A673 (cell line): ENCODE measurements around the gene IGLON5. TPM values are rescaled to one million over a fixed set of nuclear protein-coding genes. Genes with fewer than 3 reads are reported as not detected.

ENCODE experiments used
- BruUV-seq: library from RNA; stranded (reverse); fragments of 400-500 nt; replicated peaks from 2 replicates; lab custom pipeline; 2021; lab: Mats Ljungman, UMichigan
- CTCF ChIA-PET: fragments of 300-600 bp; sonication (Branson Sonifier 250); formaldehyde crosslinking; loops from one replicate; lab custom pipeline; 2022; ENCODE audit warnings: antibody characterized with exemption; lab: Charles Lee
- POLR2A ChIA-PET: fragments of 300-600 bp; sonication (Branson Sonifier 250); formaldehyde crosslinking; loops from one replicate; lab custom pipeline; 2022; ENCODE audit warnings: antibody characterized with exemption; ENCODE audit not compliant: low non-redundant PET; lab: Charles Lee
- DNase-seq: peaks from one replicate; pipeline ENCODE4 v3.0.0-alpha.2; 2015; ENCODE audit warnings: low spot score
- H3K27ac ChIP-seq: fragments of 200-600 bp; sonication (generic); 2 replicates; pipeline ENCODE4 v1.5.1; 2016; ENCODE audit warnings: mixed run types, low read depth, mild to moderate bottlenecking, mixed read lengths, antibody characterized with exemption, low read length; ENCODE audit not compliant: poor library complexity, severe bottlenecking
- H3K27me3 ChIP-seq: fragments of 200-600 bp; sonication (generic); replicated peaks from 2 replicates; pipeline ENCODE4 v1.6.1; 2017; ENCODE audit warnings: mixed run types, low read depth, mild to moderate bottlenecking, mixed read lengths, antibody characterized with exemption, low read length; ENCODE audit not compliant: insufficient read depth, poor library complexity
- H3K36me3 ChIP-seq: fragments of 200-600 bp; sonication (generic); 2 replicates; pipeline ENCODE4 v1.6.1; 2016; ENCODE audit warnings: mixed run types, mild to moderate bottlenecking, mixed read lengths, antibody characterized with exemption, low read length; ENCODE audit not compliant: insufficient read depth, poor library complexity, severe bottlenecking
- H3K4me1 ChIP-seq: fragments of 200-600 bp; sonication (generic); 2 replicates; pipeline ENCODE4 v1.6.1; 2017; ENCODE audit warnings: mixed run types, mild to moderate bottlenecking, mixed read lengths, antibody characterized with exemption, low read length; ENCODE audit not compliant: insufficient read depth, poor library complexity, severe bottlenecking
- H3K4me3 ChIP-seq: fragments of 200-600 bp; sonication (generic); 2 replicates; pipeline ENCODE4 v1.5.1; 2016; ENCODE audit warnings: low read depth, mixed run types, mild to moderate bottlenecking, mixed read lengths, low read length; ENCODE audit not compliant: poor library complexity, severe bottlenecking
- H3K9me3 ChIP-seq: fragments of 200-600 bp; sonication (generic); 2 replicates; pipeline ENCODE4 v1.6.1; 2016; ENCODE audit warnings: mixed run types, low read depth, mild to moderate bottlenecking, mixed read lengths, antibody characterized with exemption, low read length; ENCODE audit not compliant: poor library complexity, severe bottlenecking
- EZH2 ChIP-seq: fragments of 200-600 bp; sonication (generic); IDR thresholded peaks from 2 replicates; pipeline ENCODE4 v1.6.1; 2017; ENCODE audit warnings: borderline replicate concordance, low read depth, mild to moderate bottlenecking, mixed read lengths, antibody characterized with exemption, low read length; ENCODE audit not compliant: poor library complexity, severe bottlenecking
- intact Hi-C: fragments of 100-400 bp; cut with micrococcal nuclease; formaldehyde crosslinking; loops from one replicate; pipeline ENCODE4 v1.10.0; 2022; ENCODE audit not compliant: unreplicated experiment
- total RNA-seq: library from RNA; stranded (reverse); gene quantifications from 2 replicates; pipeline ENCODE4 v1.2.3, GENCODE V29; 2021
- TF ChIP-seq, protein P1 (sequence below): fragments of 300-800, 200-600 bp; sonication (generic); conservative IDR thresholded peaks from 2 replicates; pipeline ENCODE4 v1.5.1; 2017; ENCODE audit warnings: low read depth, mild to moderate bottlenecking, antibody characterized with exemption, low read length, moderate library complexity, mixed read lengths

IGLON5 gene
- total RNA-seq, 1 experiment from 2014 or later: 0.39 TPM

DNA sequence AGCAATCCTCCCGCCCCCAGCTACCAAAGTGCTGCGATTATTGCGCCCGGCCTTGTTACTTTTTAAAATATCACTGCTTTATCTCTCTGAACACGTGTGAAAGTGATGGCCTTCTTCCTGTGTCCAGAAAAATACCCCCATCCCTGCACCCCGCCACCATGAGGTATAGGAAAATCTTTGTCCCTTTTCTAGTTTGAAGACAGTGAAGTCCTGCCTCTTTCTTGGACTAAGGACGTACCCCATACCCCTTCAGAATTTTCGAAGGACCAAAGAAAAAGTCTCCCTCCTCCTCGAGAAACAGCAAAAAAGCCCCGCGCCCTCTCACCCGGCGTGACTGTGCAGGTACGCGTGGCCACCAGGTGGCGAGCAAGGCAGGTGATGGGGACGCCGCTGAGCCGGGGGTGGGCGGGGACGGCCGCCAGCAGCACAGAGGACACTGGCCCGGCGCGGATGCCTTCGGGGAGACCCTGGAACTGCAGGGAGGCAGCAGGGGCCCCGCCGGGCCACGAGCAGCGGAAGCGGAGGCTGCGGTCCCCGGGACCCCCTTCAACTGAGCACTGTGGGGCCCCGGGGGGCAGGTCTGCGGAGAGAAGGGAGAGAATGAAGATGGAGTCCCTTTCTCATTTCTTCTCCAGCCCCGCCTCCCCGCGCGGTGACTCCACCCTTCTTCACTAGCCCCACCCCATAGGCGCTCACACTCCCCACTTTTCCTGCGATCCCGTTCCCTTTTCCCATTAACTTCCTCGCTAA is 27.3 kb downstream of the IGLON5 start:
- H3K4me3 ChIP-seq: peak overlapping the region; percentile 61
- no peaks in the 10 kb centered on the region for H3K9me3 ChIP-seq
- ChIA-PET POLR2A (no interaction called here), CTCF (interaction anchor here (1.1 to 1.2 kb wide), 2 partner anchors 29 to 55 kb away, joined by 3 to 6 read pairs; no protein-coding TSS in a partner anchor)
- H3K36me3 ChIP-seq: no peaks in the 10 kb centered on the region
- BruUV-seq: no TSS peak
- peaks cover 8% of the 10 kb centered on the region for H3K4me1 ChIP-seq
- H3K27ac ChIP-seq: peak overlapping the region; percentile 24
- no peak for TF ChIP-seq EZH2
- TF ChIP-seq, protein P1, sequence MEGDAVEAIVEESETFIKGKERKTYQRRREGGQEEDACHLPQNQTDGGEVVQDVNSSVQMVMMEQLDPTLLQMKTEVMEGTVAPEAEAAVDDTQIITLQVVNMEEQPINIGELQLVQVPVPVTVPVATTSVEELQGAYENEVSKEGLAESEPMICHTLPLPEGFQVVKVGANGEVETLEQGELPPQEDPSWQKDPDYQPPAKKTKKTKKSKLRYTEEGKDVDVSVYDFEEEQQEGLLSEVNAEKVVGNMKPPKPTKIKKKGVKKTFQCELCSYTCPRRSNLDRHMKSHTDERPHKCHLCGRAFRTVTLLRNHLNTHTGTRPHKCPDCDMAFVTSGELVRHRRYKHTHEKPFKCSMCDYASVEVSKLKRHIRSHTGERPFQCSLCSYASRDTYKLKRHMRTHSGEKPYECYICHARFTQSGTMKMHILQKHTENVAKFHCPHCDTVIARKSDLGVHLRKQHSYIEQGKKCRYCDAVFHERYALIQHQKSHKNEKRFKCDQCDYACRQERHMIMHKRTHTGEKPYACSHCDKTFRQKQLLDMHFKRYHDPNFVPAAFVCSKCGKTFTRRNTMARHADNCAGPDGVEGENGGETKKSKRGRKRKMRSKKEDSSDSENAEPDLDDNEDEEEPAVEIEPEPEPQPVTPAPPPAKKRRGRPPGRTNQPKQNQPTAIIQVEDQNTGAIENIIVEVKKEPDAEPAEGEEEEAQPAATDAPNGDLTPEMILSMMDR: peak; percentile 89
- peak; percentile 86 for DNase-seq
- intact Hi-C loops: loop anchor here (2.0 to 10.0 kb wide), 3 partner anchors 28 to 326 kb away; partner anchors contain the start of gene ETFB
- H3K27me3 ChIP-seq: no peaks in the 10 kb centered on the region

DNA sequence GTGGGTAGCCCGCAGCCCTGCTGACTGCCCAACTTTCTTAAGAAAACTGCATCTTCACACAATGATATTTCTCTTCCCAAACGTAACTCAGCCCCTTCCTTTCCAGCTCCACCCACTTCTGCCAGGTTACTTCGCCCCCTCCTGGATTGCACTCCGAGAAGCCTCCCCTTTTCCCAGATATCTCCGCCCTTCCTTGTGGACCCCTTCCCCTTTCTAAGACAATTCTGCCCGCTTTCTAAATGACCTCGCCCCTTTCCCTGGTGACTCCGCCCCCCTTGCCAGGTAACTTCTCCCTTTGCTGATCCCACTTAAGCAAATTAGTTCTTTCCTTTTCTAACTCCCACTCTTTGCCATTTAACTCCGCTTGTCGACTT is 27.9 kb downstream of the IGLON5 start:
- ChIA-PET POLR2A (interaction anchor here (0.5 to 0.6 kb wide), 2 partner anchors 28 to 547 kb away, joined by 6 to 17 read pairs; no protein-coding TSS in a partner anchor), CTCF (interaction anchor here (0.6 to 1.4 kb wide), 4 partner anchors 12 to 322 kb away, joined by 3 to 6 read pairs (median 4); no protein-coding TSS in a partner anchor)
- Histone ChIP-seq H3K4me3 (peak overlapping the region; percentile 61), H3K4me1 (peaks cover 8% of the 10 kb centered on the region), H3K27me3 (no peaks in the 10 kb centered on the region), H3K36me3 (no peaks in the 10 kb centered on the region), H3K27ac (no peak overlapping the region), H3K9me3 (no peaks in the 10 kb centered on the region)
- TF ChIP-seq EZH2: no peak
- TF ChIP-seq, protein P1: no peak
- BruUV-seq: no TSS peak
- intact Hi-C loops: loop anchor here (2.0 to 10.0 kb wide), 3 partner anchors 28 to 326 kb away; partner anchors contain the start of gene ETFB
- no peak for DNase-seq

DNA sequence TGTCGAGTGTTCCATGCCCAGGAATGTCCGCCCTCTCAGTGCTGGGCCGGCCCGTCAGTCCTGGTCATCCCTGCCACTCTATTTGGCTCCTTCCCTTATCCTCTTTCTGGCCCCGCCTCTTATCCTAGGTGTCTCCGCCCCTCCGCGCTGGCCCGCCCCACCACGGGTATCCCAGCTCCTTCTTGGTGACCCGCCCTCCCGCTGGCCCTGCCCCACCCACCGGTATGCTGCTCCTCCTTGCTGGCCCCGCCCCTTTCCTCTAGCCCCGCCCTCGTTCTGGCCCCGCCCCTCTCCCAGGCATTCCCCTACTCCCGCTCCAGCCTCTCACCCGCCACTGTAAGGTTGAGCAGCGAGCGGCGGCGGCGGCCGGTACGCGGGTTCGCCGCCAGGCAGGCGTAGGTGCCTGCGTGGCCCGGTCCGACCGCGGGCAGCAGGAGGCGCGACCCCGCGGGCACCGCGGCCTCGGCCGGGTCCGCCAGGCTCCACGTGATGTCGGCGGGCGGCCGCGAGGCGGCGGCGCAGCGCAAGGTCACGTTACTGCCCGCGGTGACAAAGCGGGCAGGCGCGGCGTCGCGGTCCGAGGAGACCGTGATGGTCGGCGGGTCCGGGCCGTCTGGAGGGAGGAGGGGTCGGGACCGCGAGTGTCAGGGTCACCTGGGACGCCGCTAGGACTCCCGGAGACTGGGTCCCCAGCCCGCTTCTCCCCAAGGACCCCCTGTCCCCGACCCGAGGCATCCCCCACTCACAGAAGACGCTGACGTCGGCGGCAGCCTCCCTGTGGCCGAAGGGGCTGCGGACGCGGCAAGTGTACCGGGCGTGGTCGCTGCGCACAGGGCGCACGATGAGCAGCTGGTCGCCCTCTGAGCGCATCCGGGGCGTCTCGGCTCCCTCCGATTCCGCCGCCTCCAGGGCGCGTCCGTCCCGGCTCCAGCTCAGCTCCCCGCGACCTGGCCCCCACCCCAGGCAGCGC is 28.5 kb downstream of the IGLON5 start:
- no peaks in the 10 kb centered on the region for H3K27me3 ChIP-seq
- H3K4me1 ChIP-seq: peaks cover 8% of the 10 kb centered on the region
- no peaks in the 10 kb centered on the region for H3K36me3 ChIP-seq
- no peaks in the 10 kb centered on the region for H3K9me3 ChIP-seq
- POLR2A ChIA-PET: interaction anchor here (0.5 to 0.6 kb wide), 2 partner anchors 28 to 547 kb away, joined by 6 to 17 read pairs; no protein-coding TSS in a partner anchor
- peak overlapping the region; percentile 61 for H3K4me3 ChIP-seq
- TF ChIP-seq, protein P1: no peak; the same call in 1 of the 2 replicates
- TF ChIP-seq EZH2: no peak
- BruUV-seq: no TSS peak
- intact Hi-C loops: loop anchor here (2.0 to 10.0 kb wide), 3 partner anchors 27 to 325 kb away; partner anchors contain the start of gene ETFB
- DNase-seq: peak; percentile 97
- H3K27ac ChIP-seq: no peak overlapping the region
- CTCF ChIA-PET: interaction anchor here (0.6 to 1.4 kb wide), 4 partner anchors 12 to 321 kb away, joined by 3 to 6 read pairs (median 4); no protein-coding TSS in a partner anchor
